Natural killer cell (primary cell): ENCODE measurements around the gene CHST11. TPM values are rescaled to one million over a fixed set of nuclear protein-coding genes. Genes with fewer than 3 reads are reported as not detected.

ENCODE experiments used
- ATAC-seq, 3 donors: fragments of 150-1000 bp in 2 of 3; fragments of 200-7000 bp in 1 of 3; cut with Tn5 transposase; 1 replicate in 1 of 3; 2 replicates in 2 of 3; pipeline ENCODE4 v1.10.0; 2021; ENCODE audit warnings: mild to moderate bottlenecking in 2 of 3, moderate library complexity in 2 of 3
- DNase-seq, 2 donors: peaks; one replicate each; pipeline versions ENCODE4 v3.0.0 to v3.0.0-alpha.2; 2013 to 2021; ENCODE audit warnings: mixed read lengths in 1 of 2
- H3K27ac ChIP-seq: one replicate; pipeline ENCODE4 v1.5.1; 2013; ENCODE audit warnings: mild to moderate bottlenecking, low read length
- H3K27me3 ChIP-seq: one replicate; pipeline ENCODE4 v1.6.1; 2013; ENCODE audit warnings: low read length; ENCODE audit not compliant: control insufficient read depth, insufficient read depth
- H3K36me3 ChIP-seq: one replicate; pipeline ENCODE4 v1.6.1; 2013; ENCODE audit warnings: low read length; ENCODE audit not compliant: control insufficient read depth, insufficient read depth
- H3K4me1 ChIP-seq: one replicate; pipeline ENCODE4 v1.6.1; 2013; ENCODE audit warnings: low read length; ENCODE audit not compliant: control insufficient read depth, insufficient read depth
- H3K4me3 ChIP-seq: one replicate; pipeline ENCODE4 v1.5.1; 2013; ENCODE audit warnings: low read length
- H3K9me3 ChIP-seq: one replicate; pipeline ENCODE4 v1.6.1; 2013; ENCODE audit warnings: low read length; ENCODE audit not compliant: control insufficient read depth, insufficient read depth
- H3K27ac Mint-ChIP-seq, 2 donors: one replicate each; pipeline ENCODE4 v1.8.0; 2022; ENCODE audit warnings: mild to moderate bottlenecking in 2 of 2, mixed read lengths in 2 of 2, moderate library complexity in 1 of 2
- H3K27me3 Mint-ChIP-seq, 2 donors: one replicate each; pipeline ENCODE4 v1.8.0; 2022; ENCODE audit warnings: low read depth in 2 of 2, mixed read lengths in 2 of 2
- H3K36me3 Mint-ChIP-seq: one replicate; pipeline ENCODE4 v1.8.0; 2022; ENCODE audit warnings: mixed read lengths
- H3K4me1 Mint-ChIP-seq, 2 donors: one replicate each; pipeline ENCODE4 v1.8.0; 2022; ENCODE audit warnings: mixed read lengths in 2 of 2
- H3K4me3 Mint-ChIP-seq: one replicate; pipeline ENCODE4 v1.8.0; 2022; ENCODE audit warnings: mild to moderate bottlenecking, moderate library complexity, mixed read lengths
- H3K9me3 Mint-ChIP-seq, 2 donors: one replicate each; pipeline ENCODE4 v1.8.0; 2022; ENCODE audit warnings: mixed read lengths in 2 of 2
- WGBS: methylation state at CpG from one replicate; pipeline ENCODE4 v1.1.7; 2013; ENCODE audit warnings: missing lambda C conversion rate; ENCODE audit not compliant: insufficient coverage; 5-methylcytosine and 5-hydroxymethylcytosine counted together
- intact Hi-C: fragments of 100-400 bp; cut with micrococcal nuclease; formaldehyde crosslinking; loops from one replicate; pipeline ENCODE4 v1.14.2; 2022
- total RNA-seq, 4 donors: library from RNA; stranded (reverse); fragments of 120-200 nt in 1 of 4; gene quantifications; one replicate each; pipeline versions ENCODE4 v1.2.3 to v1.2.4, GENCODE V29; 2013 to 2022
- TF ChIP-seq, protein P1 (sequence below): fragments of 200-600 bp; IDR thresholded peaks from one replicate; pipeline ENCODE4 v1.8.0; 2022; ENCODE audit warnings: antibody characterized with exemption

CHST11 gene
- total RNA-seq, 3 donors from 2014 or later (not counting 1 experiment from before 2014, with no cell fraction given), result 85.3 to 118 (median 96.1) TPM

- peak overlapping the region in 1 of 2 donors; percentile 36 for H3K27ac Mint-ChIP-seq
- Histone ChIP-seq H3K27ac (no peak overlapping the region), H3K36me3 (no peaks in the 10 kb centered on the region), H3K9me3 (no peaks in the 10 kb centered on the region), H3K27me3 (no peaks in the 10 kb centered on the region), H3K4me3 (no peak overlapping the region), H3K4me1 (peaks cover 4% of the 10 kb centered on the region)
- no peaks in the 10 kb centered on the region for H3K27me3 Mint-ChIP-seq
- no peak for ATAC-seq
- intact Hi-C loops, result no loop called here
- no peaks in the 10 kb centered on the region for H3K36me3 Mint-ChIP-seq
- TF ChIP-seq, protein P1, sequence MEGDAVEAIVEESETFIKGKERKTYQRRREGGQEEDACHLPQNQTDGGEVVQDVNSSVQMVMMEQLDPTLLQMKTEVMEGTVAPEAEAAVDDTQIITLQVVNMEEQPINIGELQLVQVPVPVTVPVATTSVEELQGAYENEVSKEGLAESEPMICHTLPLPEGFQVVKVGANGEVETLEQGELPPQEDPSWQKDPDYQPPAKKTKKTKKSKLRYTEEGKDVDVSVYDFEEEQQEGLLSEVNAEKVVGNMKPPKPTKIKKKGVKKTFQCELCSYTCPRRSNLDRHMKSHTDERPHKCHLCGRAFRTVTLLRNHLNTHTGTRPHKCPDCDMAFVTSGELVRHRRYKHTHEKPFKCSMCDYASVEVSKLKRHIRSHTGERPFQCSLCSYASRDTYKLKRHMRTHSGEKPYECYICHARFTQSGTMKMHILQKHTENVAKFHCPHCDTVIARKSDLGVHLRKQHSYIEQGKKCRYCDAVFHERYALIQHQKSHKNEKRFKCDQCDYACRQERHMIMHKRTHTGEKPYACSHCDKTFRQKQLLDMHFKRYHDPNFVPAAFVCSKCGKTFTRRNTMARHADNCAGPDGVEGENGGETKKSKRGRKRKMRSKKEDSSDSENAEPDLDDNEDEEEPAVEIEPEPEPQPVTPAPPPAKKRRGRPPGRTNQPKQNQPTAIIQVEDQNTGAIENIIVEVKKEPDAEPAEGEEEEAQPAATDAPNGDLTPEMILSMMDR, result no peak
- no peak for DNase-seq
- peaks cover 72 to 77% of the 10 kb centered on the region in 2 donors for H3K4me1 Mint-ChIP-seq
- WGBS, result 95% methylated on average over 1 of the region's 5 CpGs
- H3K4me3 Mint-ChIP-seq, result no peak overlapping the region
- no peaks in the 10 kb centered on the region for H3K9me3 Mint-ChIP-seq
Observed at GRCh38 chr12:104588921-104589590, 132.3 kb downstream of the CHST11 start.

GRCh38 chr12:104590022-104590421 lies 133.3 kb downstream of the CHST11 start:
- 97% methylated on average over 8 of the region's 8 CpGs for WGBS
- TF ChIP-seq, protein P1, result no peak
- no peak for DNase-seq

GRCh38 chr12:104591257-104591885 lies 134.6 kb downstream of the CHST11 start:
- no peaks in the 10 kb centered on the region for H3K9me3 ChIP-seq
- TF ChIP-seq, protein P1, result no peak
- no peaks in the 10 kb centered on the region for H3K27me3 ChIP-seq
- no peak for DNase-seq
- peaks cover under 1% of the 10 kb centered on the region for H3K4me1 ChIP-seq
- Mint-ChIP-seq H3K27me3 (no peaks in the 10 kb centered on the region), H3K4me1 (peaks cover 60 to 69% of the 10 kb centered on the region in 2 donors), H3K36me3 (no peaks in the 10 kb centered on the region), H3K27ac (peak overlapping the region in 1 of 2 donors; percentile 46), H3K4me3 (no peak overlapping the region), H3K9me3 (no peaks in the 10 kb centered on the region)
- WGBS, result 89% methylated on average over 6 of the region's 7 CpGs
- H3K36me3 ChIP-seq, result no peaks in the 10 kb centered on the region
- H3K27ac ChIP-seq, result no peak overlapping the region
- intact Hi-C loops, result no loop called here
- no peak overlapping the region for H3K4me3 ChIP-seq
- no peak for ATAC-seq

More at GRCh38 chr12:104590022-104590421, 133.3 kb downstream of the CHST11 start:
- Mint-ChIP-seq H3K27me3 (no peaks in the 10 kb centered on the region), H3K9me3 (no peaks in the 10 kb centered on the region), H3K4me3 (no peak overlapping the region), H3K36me3 (no peaks in the 10 kb centered on the region), H3K27ac (no peak overlapping the region), H3K4me1 (peaks cover 74% of the 10 kb centered on the region in 2 donors)
- Histone ChIP-seq H3K4me3 (no peak overlapping the region), H3K27ac (no peak overlapping the region), H3K27me3 (no peaks in the 10 kb centered on the region), H3K9me3 (no peaks in the 10 kb centered on the region), H3K36me3 (no peaks in the 10 kb centered on the region), H3K4me1 (peaks cover 4% of the 10 kb centered on the region)
- ATAC-seq, result no peak
- intact Hi-C loops, result no loop called here
